GM13976 (cell line): ENCODE data around the gene DIP2B.

Source experiments
- DNase-seq: peaks from one replicate; pipeline ENCODE4 v3.0.0; 2012; ENCODE audit warnings: low spot score
- in situ Hi-C: fragments of 300-500 bp; cut with MboI; formaldehyde crosslinking; loops from one replicate; pipeline ENCODE4 v1.12.0; 2022; ENCODE audit warnings: low sequenced_read_pairs, mixed read lengths, inconsistent platforms; ENCODE audit not compliant: unreplicated experiment
- TF ChIP-seq, protein P1 (sequence below): IDR thresholded peaks from 2 replicates; pipeline ENCODE4 v1.5.1; 2012; ENCODE audit warnings: borderline replicate concordance, mild to moderate bottlenecking; ENCODE audit not compliant: insufficient read depth; ENCODE audit errors: extremely low read depth, missing control alignments, control extremely low read depth

The DIP2B gene

DNA sequence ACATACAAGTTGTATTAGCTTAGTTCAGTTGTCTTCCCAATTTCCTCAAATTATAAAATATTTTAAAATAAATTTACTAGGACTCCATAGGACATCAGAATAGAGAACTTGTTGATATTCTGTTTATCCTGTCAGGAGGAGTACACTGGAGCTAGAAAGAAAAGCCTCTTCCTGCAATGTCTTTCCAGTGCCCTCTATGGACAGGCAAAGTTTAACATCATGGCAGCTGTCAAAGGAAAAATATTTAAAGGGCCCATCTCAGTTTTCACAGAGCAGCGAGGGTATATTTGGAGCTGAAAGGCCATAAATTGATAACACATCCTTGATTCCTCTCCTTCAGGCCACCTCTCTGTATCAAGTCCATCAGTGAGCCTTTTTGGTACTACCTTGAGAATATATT, 19.0 kb downstream of the DIP2B start:
- in situ Hi-C loops = no loop called here
- TF ChIP-seq, protein P1, sequence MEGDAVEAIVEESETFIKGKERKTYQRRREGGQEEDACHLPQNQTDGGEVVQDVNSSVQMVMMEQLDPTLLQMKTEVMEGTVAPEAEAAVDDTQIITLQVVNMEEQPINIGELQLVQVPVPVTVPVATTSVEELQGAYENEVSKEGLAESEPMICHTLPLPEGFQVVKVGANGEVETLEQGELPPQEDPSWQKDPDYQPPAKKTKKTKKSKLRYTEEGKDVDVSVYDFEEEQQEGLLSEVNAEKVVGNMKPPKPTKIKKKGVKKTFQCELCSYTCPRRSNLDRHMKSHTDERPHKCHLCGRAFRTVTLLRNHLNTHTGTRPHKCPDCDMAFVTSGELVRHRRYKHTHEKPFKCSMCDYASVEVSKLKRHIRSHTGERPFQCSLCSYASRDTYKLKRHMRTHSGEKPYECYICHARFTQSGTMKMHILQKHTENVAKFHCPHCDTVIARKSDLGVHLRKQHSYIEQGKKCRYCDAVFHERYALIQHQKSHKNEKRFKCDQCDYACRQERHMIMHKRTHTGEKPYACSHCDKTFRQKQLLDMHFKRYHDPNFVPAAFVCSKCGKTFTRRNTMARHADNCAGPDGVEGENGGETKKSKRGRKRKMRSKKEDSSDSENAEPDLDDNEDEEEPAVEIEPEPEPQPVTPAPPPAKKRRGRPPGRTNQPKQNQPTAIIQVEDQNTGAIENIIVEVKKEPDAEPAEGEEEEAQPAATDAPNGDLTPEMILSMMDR = no peak
- DNase-seq = no peak

DNA sequence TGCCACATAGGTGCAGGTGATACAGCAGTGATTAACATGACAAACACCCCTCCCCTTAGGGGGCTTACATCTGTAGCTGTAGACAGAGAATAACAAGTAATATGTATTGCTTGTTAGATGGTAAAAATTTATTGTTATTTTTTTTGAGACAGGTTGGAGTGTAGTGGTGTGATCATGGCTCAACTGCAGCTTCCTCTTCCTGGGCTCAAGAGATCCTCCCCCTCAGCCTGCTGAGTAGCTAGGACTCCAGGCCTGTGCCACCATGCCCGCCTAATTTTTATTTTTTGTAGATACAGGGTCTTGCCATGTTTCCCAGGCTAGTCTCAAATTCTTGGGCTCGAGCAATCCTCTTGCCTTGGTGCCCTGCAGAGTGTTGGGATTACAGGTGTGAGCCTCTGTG, 19.8 kb downstream of the DIP2B start:
- TF ChIP-seq, protein P1 = no peak
- DNase-seq = no peak
- in situ Hi-C loops = no loop called here

DNA sequence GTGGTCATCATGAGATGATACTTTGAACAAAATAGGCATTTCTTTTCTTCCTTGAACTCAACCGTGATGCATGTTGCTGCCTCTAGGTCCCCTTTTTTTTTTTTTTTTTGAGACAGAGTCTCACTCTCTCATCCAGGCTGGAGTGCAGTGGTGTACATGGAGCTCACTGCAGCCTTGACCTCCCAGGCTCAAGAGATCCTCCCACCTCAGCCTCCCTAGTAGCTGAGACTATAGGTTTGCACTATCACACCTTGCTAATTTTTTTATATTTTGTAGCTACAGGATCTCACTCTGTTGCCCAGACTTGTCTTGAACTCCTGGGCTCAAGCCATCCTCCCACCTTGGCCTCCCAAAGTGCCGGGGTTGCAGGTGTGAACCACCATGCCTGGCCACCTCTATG, 20.6 kb downstream of the DIP2B start:
- in situ Hi-C loops = no loop called here
- TF ChIP-seq, protein P1 = no peak
- DNase-seq = no peak

DNA sequence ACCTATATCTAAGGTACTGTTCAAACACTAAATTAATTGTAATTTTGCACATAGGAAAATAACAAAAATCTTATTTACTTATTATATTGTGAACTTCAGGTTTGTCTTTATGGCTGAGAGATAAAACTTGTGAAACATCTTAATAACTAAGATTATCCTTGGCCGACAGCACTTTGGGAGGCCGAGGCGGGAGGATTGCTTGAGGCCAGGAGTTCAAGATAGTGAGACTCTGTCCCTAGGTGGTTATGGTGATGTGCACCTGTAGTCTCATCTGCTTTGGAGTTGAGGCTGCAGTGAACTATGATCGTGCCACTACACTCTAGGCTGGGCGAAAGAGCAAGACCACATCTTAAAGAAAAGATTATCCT, 22.6 kb downstream of the DIP2B start:
- in situ Hi-C loops = no loop called here
- TF ChIP-seq, protein P1 = no peak
- DNase-seq = no peak

DNA sequence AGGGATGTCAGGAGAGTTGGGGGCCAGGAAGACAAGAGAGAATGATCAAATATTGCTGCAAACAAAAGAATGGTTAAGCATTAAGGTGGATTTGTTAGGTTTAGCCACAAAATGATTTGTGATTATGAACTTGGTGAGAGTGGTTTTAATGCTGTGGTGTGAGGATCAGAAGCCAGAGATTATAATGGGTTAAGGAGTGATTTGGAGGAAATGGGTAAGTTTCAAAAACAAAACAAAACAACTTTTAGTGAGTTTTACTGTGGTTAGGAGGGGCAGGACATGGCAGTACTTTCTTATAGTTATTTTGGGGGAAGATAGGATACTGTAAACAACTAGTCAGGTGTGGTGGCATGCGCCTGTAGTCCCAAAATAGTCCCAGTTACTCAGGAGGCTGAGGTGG, 24.0 kb downstream of the DIP2B start:
- TF ChIP-seq, protein P1 = no peak
- in situ Hi-C loops = no loop called here
- DNase-seq = no peak

DNA sequence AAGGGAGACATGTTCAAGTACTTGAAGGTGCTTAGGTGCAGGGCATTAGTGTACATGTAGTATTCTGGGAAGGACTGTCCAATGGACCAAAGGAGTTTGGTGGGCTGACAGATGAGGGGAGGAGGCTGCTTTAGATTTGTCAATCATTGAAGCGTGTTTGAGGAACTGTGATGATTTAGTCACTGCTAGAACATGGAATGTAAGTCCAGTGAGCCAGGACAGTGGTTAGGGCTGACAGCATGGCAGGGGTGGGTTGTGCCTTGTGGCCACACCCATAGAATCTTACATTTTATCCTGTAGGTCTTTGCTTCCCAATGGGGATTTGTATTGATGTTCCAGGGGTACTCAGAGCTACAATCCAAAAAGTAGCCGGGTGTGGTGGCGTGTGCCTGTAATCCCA, 24.6 kb downstream of the DIP2B start:
- in situ Hi-C loops = no loop called here
- TF ChIP-seq, protein P1 = no peak
- DNase-seq = no peak

DNA sequence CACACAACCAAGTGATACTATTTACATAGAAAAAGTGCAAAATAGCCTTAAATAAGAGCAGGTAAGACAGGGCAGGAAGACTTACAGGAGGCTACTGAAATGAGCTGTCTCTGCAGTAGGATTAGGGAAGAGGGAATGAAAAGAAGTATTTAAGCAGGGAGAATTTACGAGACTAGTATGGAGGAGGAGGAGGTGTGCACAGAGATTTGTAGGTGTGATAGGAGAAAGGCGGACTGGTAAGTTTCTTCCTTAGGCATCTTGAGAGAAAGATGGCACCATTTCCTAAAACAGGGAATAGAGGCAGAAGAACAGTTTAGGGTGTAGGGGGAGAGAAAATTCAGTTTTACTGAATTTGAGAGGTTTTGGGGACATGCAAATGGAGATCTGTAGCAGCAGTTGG, 25.7 kb downstream of the DIP2B start:
- TF ChIP-seq, protein P1 = no peak
- in situ Hi-C loops = no loop called here
- DNase-seq = no peak
